Osteocyte (in vitro differentiated cells): ENCODE measurements around the gene TTC7B. TPM values are rescaled to one million over a fixed set of nuclear protein-coding genes. Genes with fewer than 3 reads are reported as not detected.

ENCODE experiments used
- DNase-seq: peaks from one replicate; pipeline ENCODE4 v3.0.0; 2021; ENCODE audit warnings: mixed read lengths; ENCODE audit not compliant: unreplicated experiment; ENCODE audit errors: extremely low spot score
- H3K27ac Mint-ChIP-seq: one replicate; pipeline ENCODE4 v1.8.0; 2021; ENCODE audit warnings: mild to moderate bottlenecking, mixed read lengths; ENCODE audit not compliant: unreplicated experiment
- H3K27me3 Mint-ChIP-seq: one replicate; pipeline ENCODE4 v1.8.0; 2021; ENCODE audit warnings: mixed read lengths; ENCODE audit not compliant: unreplicated experiment
- H3K36me3 Mint-ChIP-seq: one replicate; pipeline ENCODE4 v1.8.0; 2021; ENCODE audit warnings: mixed read lengths; ENCODE audit not compliant: unreplicated experiment
- H3K4me1 Mint-ChIP-seq: one replicate; pipeline ENCODE4 v1.8.0; 2021; ENCODE audit warnings: mixed read lengths; ENCODE audit not compliant: unreplicated experiment
- H3K4me3 Mint-ChIP-seq: one replicate; pipeline ENCODE4 v1.8.0; 2021; ENCODE audit warnings: mild to moderate bottlenecking, moderate library complexity, mixed read lengths; ENCODE audit not compliant: unreplicated experiment
- H3K9me3 Mint-ChIP-seq: one replicate; pipeline ENCODE4 v1.8.0; 2021; ENCODE audit warnings: mixed read lengths; ENCODE audit not compliant: unreplicated experiment
- CTCF ChIP-seq: fragments of 200-600 bp; sonication (generic); IDR thresholded peaks from 2 replicates; pipeline ENCODE4 v1.5.0; 2021; ENCODE audit warnings: antibody characterized with exemption, mild to moderate bottlenecking, moderate library complexity
- total RNA-seq: library from RNA; stranded (reverse); gene quantifications from 2 replicates; pipeline ENCODE4 v1.2.1, GENCODE V29; 2021

Gene TTC7B
- total RNA-seq, 1 donor from 2014 or later: 43.2 TPM

GRCh38 chr14:90669731-90670130 is 146.5 kb downstream of the TTC7B start:
- no peaks in the 10 kb centered on the region for H3K4me1 Mint-ChIP-seq
- H3K27me3 Mint-ChIP-seq: no peaks in the 10 kb centered on the region
- no peak overlapping the region for H3K27ac Mint-ChIP-seq
- no peaks in the 10 kb centered on the region for H3K9me3 Mint-ChIP-seq
- TF ChIP-seq CTCF: no peak
- no peak for DNase-seq
- no peak overlapping the region for H3K4me3 Mint-ChIP-seq
- H3K36me3 Mint-ChIP-seq: peaks cover 26% of the 10 kb centered on the region

GRCh38 chr14:90666571-90666970 is 149.7 kb downstream of the TTC7B start:
- no peak for DNase-seq
- Mint-ChIP-seq H3K4me3 (no peak overlapping the region), H3K4me1 (no peaks in the 10 kb centered on the region), H3K9me3 (no peaks in the 10 kb centered on the region), H3K27ac (no peak overlapping the region), H3K36me3 (peaks cover 17% of the 10 kb centered on the region), H3K27me3 (no peaks in the 10 kb centered on the region)
- no peak for TF ChIP-seq CTCF

- Mint-ChIP-seq H3K36me3 (peaks cover 17% of the 10 kb centered on the region), H3K27ac (no peak overlapping the region), H3K4me3 (no peak overlapping the region), H3K27me3 (no peaks in the 10 kb centered on the region), H3K9me3 (no peaks in the 10 kb centered on the region), H3K4me1 (peaks cover 5% of the 10 kb centered on the region)
- TF ChIP-seq CTCF: no peak
- DNase-seq: no peak
Measured at GRCh38 chr14:90665321-90666000, 150.8 kb downstream of the TTC7B start.

GRCh38 chr14:90664911-90665310 is 151.3 kb downstream of the TTC7B start:
- no peak for DNase-seq
- no peak overlapping the region for H3K4me3 Mint-ChIP-seq

GRCh38 chr14:90663680-90664079 is 152.6 kb downstream of the TTC7B start:
- H3K27ac Mint-ChIP-seq: no peak overlapping the region
- H3K27me3 Mint-ChIP-seq: no peaks in the 10 kb centered on the region
- no peak for DNase-seq
- H3K9me3 Mint-ChIP-seq: no peaks in the 10 kb centered on the region
- no peak for TF ChIP-seq CTCF
- peaks cover 3% of the 10 kb centered on the region for H3K36me3 Mint-ChIP-seq
- H3K4me1 Mint-ChIP-seq: peaks cover 5% of the 10 kb centered on the region
- no peak overlapping the region for H3K4me3 Mint-ChIP-seq

More at GRCh38 chr14:90664911-90665310, 151.3 kb downstream of the TTC7B start:
- no peak for TF ChIP-seq CTCF
- H3K36me3 Mint-ChIP-seq: peaks cover 14% of the 10 kb centered on the region
- peaks cover 5% of the 10 kb centered on the region for H3K4me1 Mint-ChIP-seq
- no peaks in the 10 kb centered on the region for H3K9me3 Mint-ChIP-seq
- no peaks in the 10 kb centered on the region for H3K27me3 Mint-ChIP-seq
- no peak overlapping the region for H3K27ac Mint-ChIP-seq
